Umbilical cord (tissue), 2 donors: ENCODE results near the gene NEK2. TPM values are rescaled to one million over a fixed set of nuclear protein-coding genes. Genes with fewer than 3 reads are reported as not detected.
"Not testable (repeated sequence)": the region's sequence is repeated elsewhere in the genome, so short reads cannot be mapped to it uniquely, and the experiment has no call there.

Experiments used
- DNase-seq: peaks from one replicate; pipeline ENCODE4 v3.0.0-alpha.2; 2015; ENCODE audit warnings: low spot score
- total RNA-seq: library from RNA; depleted of rRNA; stranded (reverse); fragments of >200 nt; gene quantifications from one replicate; pipeline ENCODE4 v1.2.3, GENCODE V29; 2014; ENCODE audit warnings: low replicate concordance; ENCODE audit not compliant: insufficient read depth

Gene NEK2
- 3.1 TPM for total RNA-seq

DNA sequence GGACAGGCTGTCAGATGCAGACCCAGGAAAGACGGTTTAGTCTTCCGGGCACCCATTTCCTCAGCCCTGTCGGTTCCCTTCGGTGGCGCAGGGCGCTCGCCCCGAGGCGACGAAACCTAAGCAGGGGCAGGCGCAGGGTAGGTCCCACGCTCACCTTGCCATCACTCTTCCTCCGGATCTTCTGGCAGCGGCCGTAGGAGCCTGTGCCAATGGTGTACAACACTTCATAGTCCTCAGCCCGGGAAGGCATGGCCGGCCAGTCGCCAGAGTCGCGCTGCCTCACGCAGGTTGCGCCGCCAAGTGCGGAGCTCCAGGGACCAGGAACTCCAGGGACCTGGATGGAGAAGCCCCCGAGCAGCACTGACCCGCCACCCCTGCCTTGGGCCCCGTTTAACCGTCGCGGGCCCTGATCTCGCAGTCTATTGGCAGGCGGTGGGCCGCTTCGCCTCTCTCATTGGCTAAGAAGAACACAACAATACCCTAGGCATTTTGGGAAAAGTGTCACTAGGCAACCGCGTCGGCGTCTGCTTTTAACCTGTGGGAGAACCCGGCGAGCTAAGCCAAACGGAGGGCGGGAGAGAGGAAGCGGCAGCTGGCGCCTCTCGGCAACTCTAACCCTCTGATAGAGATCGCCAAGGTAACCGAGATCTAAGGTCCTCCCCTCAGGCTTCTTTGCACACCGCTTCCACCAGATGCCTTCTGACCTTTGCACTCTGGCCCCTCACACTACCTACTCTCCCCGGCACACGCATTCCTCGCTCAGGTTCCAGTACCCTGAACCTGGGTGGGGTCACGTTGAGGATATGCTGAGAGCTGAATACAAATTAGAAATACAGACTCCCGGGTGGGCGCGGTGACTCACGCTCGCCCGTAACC is at the start of gene NEK2:
Gene NEK2, minus strand, starts transcription at position 392 of the 876 bp plus-strand sequence. Its CDS starts 142 bp downstream, at position 250.
- peak; percentile 97 for DNase-seq

DNA sequence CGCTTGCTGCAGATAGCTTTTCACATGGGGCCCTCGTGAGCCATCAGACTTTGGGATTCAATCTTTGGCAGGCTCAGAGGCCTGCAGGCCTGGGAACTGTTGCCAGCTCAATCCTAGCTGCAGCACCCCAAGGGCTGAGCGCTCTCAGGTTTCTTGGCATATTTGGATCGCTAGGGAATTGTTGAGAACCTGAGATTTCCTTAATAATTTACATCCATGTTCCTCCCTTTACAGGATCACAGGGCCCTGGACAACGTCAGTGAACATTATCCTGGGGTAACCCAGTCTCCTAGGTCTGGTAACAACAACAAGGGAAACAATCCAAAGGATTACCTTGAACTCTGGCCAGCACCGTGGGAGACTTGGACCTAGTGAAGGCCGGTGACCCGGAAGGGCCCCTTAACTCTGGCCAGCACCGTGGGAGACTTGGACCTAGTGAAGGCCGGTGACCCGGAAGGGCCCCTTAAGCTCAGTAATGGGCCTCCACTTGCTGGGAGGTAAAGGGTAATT is 49.3 kb upstream of the NEK2 start:
- peak; percentile 54 for DNase-seq

DNA sequence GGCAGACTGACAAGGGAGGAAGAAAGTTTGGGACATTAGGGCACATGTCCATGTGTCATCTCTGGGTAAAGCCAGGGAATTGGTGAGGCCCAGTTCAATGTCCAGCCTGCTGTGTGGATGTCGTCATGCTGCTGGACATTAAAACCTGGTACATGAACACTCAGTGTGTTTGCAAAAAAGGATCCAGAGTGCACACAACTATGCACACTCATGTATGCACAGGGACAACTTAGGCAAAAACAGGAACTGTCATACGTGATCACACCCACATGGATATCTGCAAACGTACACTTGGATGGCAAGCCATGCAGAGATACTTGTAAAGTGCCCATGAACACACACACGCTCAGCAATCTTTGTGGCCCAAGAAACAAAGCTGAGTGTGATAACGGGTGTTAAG is 47.9 kb upstream of the NEK2 start:
- no peak for DNase-seq

DNA sequence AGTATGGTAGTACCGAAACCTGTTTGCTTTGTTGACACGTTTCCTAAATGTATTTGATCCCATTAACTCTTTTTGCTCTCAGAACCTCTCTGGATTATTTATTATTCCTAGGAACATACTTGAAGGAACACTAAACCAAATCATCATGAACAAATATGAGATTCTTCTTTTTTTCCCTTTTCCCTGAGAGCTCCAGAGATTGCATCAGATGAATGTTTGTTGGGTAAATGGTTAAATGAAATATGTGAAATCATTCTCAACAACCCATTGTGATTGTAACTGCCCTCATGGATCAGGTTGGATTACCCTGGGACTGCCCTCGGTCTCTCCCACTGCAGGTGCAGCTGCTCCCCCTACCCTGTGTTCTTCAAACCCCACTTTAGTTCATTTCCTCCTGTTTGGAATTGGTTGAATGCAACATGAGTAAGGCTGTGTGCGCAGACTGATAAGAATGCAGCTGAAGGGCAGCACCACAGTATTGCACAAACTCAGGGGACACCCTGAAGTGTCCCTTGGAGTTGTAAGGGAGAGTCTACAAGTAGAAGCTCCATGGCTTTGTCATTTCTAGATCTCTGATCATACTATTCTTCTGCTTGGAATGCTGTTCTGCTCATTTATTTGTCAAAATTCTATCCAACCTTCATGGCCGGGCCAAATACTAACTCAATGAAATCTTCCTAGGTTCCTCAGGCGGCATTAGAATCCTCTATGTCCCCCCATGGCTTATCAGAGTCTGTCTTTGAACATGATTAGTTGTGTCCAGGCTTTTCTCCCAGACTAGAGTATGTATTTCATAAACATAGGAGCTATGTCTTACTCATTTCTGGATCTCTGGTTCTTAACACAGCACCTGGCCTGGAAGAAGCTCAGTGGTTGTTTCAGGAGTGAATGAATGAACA is 47.1 kb upstream of the NEK2 start:
- DNase-seq = no peak

DNA sequence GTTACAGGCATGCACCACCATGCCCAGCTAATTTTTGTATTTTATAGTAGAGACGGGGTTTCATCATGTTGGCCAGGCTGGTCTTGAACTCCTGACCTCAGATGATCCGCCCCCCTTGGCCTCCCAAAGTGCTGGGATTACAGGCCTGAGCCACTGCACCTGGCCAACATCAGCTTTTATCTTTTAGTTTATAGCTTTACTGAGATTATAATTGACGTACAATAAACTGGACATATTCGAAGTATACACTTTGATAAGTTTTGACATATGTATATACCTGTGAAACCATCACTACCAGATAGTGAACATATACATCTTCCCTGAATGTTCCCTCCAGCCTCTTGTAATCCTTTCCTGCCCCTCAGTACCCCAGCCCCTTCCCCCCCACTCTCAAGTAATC is 41.1 kb upstream of the NEK2 start:
- not testable (repeated sequence) for DNase-seq

DNA sequence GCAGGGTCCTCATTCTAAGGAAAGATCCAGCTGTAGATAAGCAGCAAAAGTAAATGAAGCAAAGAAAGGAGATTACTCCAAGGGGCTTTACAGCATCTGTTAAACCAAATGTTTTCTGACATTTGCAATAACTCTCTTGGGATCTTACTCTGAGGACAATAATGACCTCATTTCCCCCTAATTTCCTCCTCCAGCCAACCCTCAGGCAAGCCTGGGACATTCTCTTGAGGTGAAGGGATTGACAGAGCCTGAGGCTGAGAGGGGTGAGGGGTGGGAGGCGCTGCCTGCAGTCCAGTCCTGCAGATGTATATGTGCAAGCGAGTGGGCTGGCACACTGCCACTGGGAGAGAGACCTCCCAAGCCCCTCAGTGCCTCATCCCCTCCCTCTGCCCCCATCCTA is 40.5 kb upstream of the NEK2 start:
- DNase-seq = no peak

DNA sequence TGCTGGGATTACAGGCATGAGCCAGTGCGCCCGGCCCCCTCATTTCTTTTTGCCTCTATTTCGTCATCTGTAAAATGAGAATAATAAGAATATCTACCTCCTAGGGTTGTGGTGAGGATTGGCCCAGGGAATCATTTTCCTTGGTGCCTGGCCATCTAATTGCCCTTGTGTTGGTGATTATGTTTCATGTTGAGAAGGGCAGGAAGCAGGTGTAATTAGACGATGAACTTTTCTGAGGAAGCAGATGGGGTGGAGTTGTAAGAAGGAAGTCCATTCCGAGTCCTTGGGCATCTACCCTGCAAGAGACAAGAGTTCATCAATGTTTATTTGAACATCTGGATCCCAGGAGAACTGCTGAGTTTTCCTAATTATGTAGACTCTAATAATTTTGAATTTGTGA is 38.7 kb upstream of the NEK2 start:
- DNase-seq = no peak

DNA sequence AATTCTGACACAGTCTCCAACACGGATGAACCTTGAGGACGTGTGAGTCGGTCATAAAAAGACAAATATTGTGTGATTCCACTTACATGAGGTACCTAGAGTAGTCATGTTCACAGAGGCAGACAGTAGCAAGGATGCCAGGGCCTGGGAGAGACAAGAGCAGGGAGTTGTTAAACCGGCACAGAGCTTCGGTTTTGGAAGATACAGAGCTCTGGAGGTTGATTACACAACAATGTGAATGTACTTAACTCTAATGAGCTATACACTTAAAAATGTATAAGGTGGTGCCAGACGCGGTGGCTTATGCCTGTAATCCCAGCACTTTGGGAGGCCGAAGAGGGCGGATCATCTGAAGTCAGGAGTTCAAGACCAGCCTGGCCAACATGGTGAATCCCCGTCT is 37.8 kb upstream of the NEK2 start:
- DNase-seq = no peak

DNA sequence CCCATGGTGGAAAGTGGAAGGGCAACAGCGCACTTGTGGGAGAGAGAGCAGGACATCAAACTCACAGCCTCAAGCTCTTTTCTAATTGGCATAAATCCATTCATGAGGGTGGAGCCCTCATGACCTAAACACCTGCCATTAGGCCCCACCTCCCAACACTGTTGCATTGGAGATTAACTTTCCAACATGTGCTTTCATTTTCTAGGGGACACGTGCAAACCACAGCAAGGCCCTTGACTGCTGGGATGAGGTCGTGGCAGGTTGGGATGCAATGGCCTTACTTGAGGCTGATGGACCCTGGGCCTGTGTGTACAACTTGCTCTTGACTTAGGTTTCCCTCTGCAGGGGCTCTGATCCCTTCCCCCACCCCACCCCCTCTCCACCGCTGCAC is 35.9 kb upstream of the NEK2 start:
- no peak for DNase-seq

DNA sequence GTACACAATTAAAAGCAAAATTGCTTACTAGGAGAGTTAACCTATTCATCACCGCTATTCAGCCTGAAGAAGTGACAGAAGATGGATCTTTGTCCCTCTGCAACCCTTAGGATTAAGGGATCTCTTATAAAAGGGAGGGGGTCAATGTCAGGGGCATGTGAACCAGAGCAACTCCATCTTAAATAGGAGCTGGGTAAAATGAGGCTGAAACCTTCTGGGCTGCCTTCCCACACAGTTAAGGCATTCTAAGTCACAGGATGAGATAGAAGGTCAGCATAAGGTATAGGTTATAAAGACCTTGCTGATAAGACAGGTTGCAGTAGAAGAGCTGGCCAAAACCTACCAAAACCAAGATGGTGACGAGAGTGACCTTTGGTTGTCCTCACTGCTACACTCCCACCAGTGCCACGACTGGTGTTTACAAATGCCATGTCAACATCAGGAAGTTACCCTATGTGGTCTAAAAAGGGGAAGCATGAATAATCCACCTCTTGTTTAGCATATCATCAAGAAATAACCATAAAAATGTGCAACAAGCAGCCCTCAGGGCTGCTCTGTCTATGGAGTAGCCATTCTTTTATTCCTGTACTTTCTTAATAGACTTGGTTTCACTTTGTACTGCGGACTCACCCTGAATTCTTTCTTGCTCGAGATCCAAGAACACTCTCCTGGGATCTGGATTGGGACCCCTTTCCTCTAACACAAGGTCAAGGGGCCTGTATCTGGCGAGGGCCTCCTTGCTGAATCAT is 35.3 kb upstream of the NEK2 start:
- DNase-seq = no peak

DNA sequence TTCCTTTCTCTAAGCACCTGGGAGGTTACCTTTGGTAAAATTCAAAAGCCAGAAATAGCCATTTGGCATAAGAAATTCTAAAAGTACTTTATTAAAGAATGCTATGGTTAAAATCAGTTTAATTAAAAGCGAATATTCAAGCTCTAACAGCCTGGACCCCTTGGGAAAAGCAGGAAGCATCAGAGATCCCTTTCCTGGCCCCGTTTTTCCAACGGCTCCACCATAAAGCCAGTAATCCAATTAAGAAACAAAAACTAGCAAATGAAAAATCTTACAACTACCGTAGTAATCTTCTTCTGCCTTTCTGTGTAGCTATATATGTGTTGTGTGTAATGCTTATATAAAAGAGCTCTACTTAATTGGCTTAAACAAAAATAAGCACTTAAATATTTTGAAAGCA is 33.5 kb upstream of the NEK2 start:
- DNase-seq = no peak

DNA sequence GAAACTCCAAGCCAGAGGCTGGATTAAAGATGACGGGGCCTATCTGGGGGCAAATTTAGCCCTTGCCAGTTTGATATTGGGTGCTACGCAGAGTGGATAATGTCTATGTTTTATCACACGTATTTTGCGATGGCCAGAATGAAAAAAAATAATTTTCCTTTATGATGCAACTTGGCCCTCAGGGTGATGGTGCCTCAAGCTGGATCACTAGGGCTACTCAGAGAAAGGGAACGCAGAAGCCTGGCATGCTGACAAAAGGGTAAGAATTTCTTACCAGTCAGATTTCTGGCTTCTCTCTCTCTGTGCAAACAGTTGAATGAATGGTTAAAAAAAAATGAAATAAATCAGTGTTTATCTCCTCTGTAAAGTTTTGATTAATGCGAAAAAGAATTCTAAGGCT is 32.6 kb upstream of the NEK2 start:
- DNase-seq = no peak

DNA sequence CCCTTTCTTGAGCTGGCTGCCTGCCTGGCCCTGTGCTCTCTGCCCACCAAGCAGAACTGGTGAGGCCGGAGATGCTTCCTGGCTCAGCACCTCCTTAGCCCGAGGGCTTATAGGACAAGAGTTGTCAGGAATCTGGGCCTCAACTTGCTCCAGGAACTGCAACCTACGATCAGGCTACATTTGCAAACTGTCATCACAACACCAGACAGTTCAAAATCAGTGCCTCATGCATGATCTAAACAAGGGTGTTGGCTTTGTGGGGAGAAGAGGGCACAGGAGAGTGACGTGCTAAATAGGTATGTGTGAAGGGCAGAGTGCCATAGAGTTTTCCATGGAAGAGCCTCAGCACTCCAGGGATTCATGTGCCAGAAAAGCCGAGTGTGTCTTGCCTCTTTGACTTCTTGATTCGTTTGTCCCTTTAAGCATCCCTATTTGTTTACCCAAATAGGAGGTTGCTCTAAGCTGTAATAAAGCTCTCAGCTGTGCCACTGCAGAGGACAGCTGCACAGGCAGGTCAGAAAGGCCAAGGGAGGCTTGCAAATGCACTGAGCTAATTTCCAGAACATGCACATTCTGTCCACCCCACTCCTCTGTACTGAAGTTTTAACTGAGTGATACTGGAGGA is 30.2 kb upstream of the NEK2 start:
- peak; percentile 15 for DNase-seq

DNA sequence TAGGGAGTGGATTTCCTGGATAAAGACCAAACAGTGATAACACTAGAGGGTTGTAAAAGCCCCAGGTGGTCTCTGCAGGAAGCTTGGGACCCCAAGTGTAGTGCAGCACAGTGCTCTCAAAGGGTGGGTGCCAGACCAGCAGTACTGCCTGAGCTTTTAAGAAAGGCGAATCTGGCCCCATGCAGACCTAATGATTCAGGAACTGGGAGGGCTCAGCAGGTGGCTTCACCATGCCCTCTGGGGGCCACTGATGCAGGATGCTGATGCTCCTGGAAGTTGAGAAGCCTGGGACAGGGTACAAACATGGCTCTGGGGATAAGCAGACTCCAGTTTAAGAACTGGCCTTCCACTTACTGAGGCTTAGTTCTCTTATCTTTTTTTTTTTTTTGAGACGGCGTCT is 29.1 kb upstream of the NEK2 start:
- DNase-seq = no peak

DNA sequence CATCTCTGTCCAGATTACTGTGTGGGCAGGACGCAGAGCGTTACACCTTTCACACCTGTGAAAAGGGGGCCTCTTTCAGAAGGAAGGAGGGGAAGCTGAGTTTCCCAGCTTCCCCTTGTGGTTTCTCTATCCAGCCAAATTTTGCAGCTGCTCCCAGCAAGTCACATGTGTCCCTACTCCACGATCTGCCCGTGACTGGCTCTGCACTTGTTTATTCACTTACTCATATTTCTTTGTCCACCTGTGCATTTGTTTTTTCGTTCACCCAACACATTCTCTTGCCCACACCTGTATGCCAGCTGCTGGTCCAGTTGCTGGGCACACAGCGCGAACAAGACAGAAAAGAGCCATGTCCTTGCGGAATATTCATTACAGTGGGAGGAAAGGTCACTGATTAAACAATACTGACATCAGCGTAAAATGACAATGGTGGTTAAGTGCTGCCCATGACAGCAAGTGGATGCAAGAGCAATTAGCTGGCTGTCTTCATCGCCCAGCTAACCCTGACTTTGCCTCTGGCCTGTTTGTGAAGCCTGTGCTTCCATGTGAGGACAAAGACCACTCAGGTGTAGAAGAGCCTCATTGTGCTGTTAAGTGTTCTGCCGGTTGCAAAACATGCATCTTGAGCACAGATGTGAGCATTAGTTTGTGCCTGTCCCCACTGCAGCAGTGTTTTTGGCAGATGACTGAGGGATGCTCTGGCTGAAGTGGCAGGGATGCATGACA is 28.6 kb upstream of the NEK2 start:
- DNase-seq = no peak

DNA sequence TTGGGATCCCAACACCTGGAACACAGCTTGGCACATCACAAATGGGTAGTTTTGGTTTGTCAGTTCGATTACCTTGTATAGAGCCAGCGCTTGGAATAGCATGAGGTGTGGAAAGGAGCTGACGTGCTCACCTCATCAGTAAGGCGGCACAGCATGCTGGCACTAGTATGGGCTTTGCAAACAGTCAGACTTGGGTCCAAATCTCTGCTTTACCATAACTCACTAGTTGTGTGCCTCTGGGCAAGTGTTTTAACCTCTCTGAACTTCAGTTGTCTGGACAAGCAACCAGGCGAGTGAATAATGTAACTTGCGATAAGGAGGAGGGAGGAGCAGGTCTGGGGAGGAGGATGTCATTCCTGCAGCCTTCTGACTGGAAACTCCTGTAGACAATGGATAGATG is 26.3 kb upstream of the NEK2 start:
- DNase-seq = no peak

DNA sequence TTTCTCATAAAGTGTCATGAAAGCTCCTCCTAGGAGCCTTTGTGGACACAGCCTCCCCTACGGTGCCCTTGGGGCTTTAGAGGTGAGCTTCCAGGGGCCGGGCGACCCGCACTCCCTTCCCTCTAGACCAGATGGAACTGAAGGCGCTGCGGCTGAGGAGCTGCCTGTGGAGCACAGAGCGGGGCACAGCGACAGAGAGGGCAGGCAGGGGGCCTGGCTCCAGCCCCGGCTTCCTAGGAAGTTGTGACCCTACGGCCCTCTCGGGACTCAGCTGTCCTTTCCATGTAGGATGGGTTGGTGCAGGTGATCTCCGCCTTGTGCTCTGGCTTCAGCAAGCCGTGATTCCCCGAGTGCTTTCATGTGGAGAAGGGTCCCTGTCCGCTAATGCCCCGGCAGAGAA is 23.6 kb upstream of the NEK2 start:
- DNase-seq = no peak

DNA sequence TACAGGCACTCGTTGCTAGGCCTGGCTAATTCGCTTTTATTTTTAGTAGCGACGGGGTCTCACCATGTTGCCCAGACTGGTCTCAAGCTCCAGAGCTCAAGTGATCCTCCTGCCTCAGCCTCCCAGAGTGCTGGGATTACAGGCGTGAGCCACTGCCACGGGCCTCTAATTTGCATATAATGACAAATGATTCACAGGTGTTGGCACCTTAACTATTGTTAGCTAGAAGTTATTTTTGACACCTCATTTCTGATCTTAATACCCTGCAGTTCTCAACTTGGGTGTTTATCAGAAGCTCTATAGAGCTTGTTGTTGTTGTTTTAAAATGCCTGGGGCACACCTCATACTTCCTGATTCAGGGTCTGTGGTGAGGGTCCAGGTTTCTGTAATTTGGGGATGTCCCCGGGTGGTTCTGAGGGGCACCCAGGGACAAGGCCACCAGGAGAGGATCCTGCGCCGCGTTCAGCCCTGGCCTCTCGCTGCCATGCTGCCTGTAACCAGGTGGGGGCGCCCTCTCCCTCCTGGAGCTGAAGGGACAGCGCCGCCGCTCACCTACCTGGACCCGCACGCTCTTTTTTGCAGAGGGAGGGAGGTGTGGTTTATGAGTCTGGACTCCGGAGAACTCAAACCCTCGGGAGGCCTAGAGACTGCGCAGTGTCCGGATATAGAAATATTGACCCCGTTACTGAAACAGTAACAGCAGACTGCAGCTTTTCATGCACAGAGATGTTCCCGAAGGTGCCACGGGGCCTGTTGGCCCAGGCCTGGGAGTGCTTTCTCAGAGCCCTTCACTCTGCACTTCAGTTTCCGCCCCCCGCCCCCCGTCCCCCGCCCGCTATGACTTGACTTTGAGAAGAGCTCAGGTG is 23.0 kb upstream of the NEK2 start:
- DNase-seq = peak; percentile 53

DNA sequence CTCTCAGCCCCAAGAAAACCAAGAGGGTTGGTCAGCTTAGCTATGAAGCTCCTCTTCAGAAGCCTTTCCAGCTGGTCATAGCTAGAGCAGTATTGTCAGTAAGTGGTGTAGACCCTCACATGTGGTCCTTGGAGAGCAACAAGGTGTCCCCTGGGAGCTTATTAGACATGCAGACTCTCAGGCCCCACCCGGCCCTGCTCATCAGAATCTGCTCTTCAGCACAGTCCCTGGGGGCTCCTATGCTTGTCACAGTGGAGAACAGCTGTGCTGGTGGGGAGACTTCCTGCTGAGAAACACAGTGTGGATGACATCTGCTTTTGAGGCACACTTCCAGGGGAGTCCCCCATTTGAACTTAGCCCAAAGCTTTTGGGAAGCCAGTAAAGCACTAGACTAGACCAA is 21.9 kb upstream of the NEK2 start:
- DNase-seq = no peak
